ENCODE measurements around the gene KIAA1328.

The KIAA1328 gene

GRCh38 chr18:37122877-37123276, 293.9 kb downstream of the KIAA1328 start:
- TF ChIP-seq CTCF (IDR thresholded peaks at IDR 0.05; ENCODE audit: control insufficient read depth, insufficient read depth, low read depth, low read length, missing control alignments), result no peak
- DNase-seq (ENCODE audit: low read depth), result no peak
- no peak overlapping the region for H3K4me3 ChIP-seq (ENCODE audit: control insufficient read depth, low read depth, low read length)

GRCh38 chr18:37124516-37124915, 295.6 kb downstream of the KIAA1328 start:
- no peak for TF ChIP-seq CTCF (IDR thresholded peaks at IDR 0.05; ENCODE audit: control insufficient read depth, insufficient read depth, low read depth, low read length, missing control alignments)
- no peak overlapping the region for H3K4me3 ChIP-seq (ENCODE audit: control insufficient read depth, low read depth, low read length)
- DNase-seq (ENCODE audit: low read depth), result no peak

DNA sequence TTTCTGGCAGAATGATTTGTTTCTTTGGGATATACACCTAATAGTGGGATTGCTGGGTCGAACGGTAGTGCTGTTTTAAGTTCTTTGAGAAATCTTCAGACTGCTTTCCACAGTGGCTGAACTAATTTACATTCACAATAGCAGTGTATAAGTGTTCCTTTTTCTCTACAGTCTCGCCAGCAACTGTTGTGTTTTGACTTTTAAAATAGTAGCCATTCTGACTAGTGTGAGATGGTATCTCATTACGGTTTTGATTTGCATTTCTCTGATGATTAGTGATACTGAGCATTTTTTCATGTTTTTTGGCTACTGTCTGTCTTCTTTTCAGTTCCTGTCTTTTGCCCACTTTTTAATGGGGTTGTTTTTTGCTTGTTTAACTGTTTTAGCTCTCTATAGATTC, 306.2 kb downstream of the KIAA1328 start:
- H3K4me3 ChIP-seq (ENCODE audit: control insufficient read depth, low read depth, low read length), result no peak overlapping the region
- DNase-seq (ENCODE audit: low read depth), result no peak
- TF ChIP-seq CTCF (IDR thresholded peaks at IDR 0.05; ENCODE audit: control insufficient read depth, insufficient read depth, low read depth, low read length, missing control alignments), result no peak

GRCh38 chr18:37138456-37138855, 309.5 kb downstream of the KIAA1328 start:
- H3K4me3 ChIP-seq (ENCODE audit: control insufficient read depth, low read depth, low read length), result no peak overlapping the region
- TF ChIP-seq CTCF (IDR thresholded peaks at IDR 0.05; ENCODE audit: control insufficient read depth, insufficient read depth, low read depth, low read length, missing control alignments), result no peak
- no peak for DNase-seq (ENCODE audit: low read depth)

DNA sequence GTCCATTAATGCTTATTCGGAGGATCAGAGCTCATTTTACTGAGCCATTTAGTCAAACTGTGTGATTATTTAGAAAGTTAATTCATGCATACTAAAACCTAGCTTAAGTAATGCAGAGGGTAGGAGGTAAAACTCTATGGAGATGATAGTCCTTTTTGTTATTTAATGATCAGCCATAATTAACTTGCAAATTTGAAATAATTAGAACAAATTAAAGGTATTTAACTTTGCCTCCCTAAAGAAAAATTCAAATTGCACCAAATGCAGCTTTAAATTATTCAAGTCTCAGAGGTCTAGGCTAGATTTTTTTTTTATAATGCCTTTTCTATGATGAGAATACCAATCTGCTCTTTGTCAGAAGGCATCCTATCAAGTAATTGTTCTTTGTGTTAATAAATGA, 310.9 kb downstream of the KIAA1328 start:
- TF ChIP-seq CTCF (IDR thresholded peaks at IDR 0.05; ENCODE audit: control insufficient read depth, insufficient read depth, low read depth, low read length, missing control alignments), result no peak
- no peak for DNase-seq (ENCODE audit: low read depth)
- H3K4me3 ChIP-seq (ENCODE audit: control insufficient read depth, low read depth, low read length), result no peak overlapping the region

- DNase-seq (ENCODE audit: low read depth), result no peak
Measured at GRCh38 chr18:37144921-37145320, 316.0 kb downstream of the KIAA1328 start.

More at GRCh38 chr18:37144921-37145320, 316.0 kb downstream of the KIAA1328 start:
- no peak for TF ChIP-seq CTCF (IDR thresholded peaks at IDR 0.05; ENCODE audit: control insufficient read depth, insufficient read depth, low read depth, low read length, missing control alignments)
- H3K4me3 ChIP-seq (ENCODE audit: control insufficient read depth, low read depth, low read length), result no peak overlapping the region
